ENCODE data around the gene HPS1.

Gene HPS1

DNA sequence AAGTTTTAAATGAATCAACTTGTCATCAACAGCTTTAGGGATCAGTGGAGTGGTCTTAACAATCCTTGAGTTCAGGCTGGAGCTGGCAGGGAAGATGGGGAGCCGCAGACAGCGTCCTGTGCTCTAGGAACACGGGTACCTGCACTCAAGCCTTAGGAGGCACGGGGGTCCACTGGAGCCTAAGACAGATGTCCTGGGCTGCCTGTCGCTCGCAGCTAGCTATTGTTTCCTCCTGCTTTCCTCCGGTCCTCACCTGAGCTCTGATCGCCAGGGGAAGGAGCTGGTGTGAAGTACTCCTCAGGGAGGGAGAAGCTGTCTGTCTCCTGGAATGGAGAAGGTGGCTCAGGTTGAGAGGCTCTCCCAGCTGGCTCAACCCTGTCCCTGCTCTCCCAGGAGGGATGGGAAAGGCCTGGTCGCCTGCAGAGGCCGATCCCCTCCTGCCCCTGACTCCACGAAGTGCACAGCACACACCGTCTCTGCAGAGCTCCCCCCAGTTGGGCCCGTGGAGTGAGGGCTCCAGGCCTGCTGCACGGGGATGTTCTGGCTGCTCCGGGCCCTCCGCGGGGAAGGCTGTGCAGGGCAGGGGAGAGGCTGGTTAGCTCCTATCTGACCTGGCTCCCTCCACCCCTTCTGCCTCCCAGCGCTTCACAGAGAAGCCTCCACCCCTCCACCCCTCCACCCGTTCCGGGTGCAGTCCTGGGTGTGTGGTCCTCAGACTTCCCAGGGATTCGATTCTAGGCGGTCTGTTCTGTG is 17.2 kb downstream of the HPS1 start:
- no peak for FAIRE-seq
- DNase-seq (ENCODE audit: insufficient read length, low spot score) = no peak
- no peak for TF ChIP-seq POU2F2 (IDR thresholded peaks at IDR 0.05; ENCODE audit: low read depth, low read length)
- TF ChIP-seq POLR2A (IDR thresholded peaks at IDR 0.05; ENCODE audit: low read depth, low read length) = no peak
- no peak for TF ChIP-seq SPI1 (IDR thresholded peaks at IDR 0.05; ENCODE audit: low read depth, low read length)
- TF ChIP-seq POLR2AphosphoS5 (IDR thresholded peaks at IDR 0.05; ENCODE audit: low read depth, low read length) = no peak
- TF ChIP-seq PAX5 (IDR thresholded peaks at IDR 0.05; ENCODE audit: insufficient read depth, low read length, severe bottlenecking) = no peak
- TF ChIP-seq TAF1 (IDR thresholded peaks at IDR 0.05; ENCODE audit: low read depth, low read length) = no peak

DNA sequence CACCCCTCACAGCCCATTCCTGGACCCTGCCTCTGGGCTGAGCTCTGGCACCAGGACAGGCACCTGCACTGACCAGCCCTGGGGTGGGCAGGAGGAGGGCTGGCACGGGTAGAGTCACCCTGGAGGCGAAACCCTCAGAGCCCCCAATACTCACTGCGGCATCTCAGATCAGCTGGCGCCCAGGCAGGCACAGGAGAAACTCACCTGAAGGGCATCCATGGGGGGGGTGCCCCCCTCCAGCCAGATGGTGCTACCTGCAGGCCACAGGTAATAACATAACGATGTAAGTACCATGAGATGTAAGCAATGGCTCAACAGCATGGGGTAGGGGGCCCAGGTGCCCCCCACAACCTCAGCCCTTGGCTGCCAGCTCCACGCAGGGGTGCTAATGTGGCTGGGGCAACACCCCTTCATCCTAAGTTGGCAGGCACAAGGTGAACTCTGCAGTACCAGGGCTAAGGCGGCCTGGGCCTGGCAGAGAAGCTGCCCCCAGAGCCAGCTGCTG is 19.7 kb downstream of the HPS1 start:
- FAIRE-seq = no peak
- no peak for TF ChIP-seq POU2F2 (IDR thresholded peaks at IDR 0.05; ENCODE audit: low read depth, low read length)
- no peak for TF ChIP-seq PAX5 (IDR thresholded peaks at IDR 0.05; ENCODE audit: insufficient read depth, low read length, severe bottlenecking)
- no peak for TF ChIP-seq TAF1 (IDR thresholded peaks at IDR 0.05; ENCODE audit: low read depth, low read length)
- TF ChIP-seq POLR2A (IDR thresholded peaks at IDR 0.05; ENCODE audit: low read depth, low read length) = no peak
- TF ChIP-seq SPI1 (IDR thresholded peaks at IDR 0.05; ENCODE audit: low read depth, low read length) = no peak
- TF ChIP-seq POLR2AphosphoS5 (IDR thresholded peaks at IDR 0.05; ENCODE audit: low read depth, low read length) = no peak
- no peak for DNase-seq (ENCODE audit: insufficient read length, low spot score)

DNA sequence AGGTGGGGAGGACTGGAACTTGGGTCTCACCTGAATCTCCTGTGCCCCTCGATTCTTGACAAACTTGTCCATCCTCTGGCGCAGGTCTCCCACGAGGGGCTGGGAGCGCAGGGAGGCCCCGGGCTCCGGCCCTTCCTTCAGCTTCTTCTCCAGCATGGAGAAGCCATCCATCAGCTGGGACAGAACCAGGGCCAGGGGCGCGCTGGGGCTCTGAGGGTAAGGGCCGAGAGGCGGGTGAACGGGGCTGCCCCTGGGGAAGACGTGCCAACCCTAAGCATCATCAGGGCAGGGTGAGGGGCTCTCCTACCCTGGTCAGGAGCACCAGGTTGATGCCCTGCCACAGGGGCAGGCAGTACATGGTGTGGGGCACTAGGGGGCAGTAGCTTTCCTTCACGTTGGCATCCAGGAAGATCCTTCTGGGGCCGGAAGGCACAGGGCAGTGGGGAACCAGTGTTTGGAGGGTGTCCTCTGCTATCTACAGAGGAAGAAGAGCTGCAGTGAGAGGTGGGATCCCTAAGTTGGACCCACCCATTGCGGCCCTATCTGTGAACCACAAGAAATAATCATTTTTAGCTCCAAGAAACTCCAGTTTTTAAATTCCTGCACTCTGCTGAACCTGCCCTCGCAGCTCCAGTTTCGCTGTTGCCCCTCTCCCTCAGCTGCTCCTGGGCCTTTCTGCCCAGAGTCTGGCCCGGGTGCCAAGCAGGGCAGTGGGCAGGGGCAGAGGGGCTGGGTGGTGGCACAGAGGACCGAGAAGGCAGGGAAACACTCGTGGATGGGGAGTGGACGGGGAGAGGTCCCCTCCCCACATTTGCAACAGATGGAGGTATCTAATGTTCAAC is 21.0 kb downstream of the HPS1 start:
- FAIRE-seq (peak; percentile 85), DNase-seq (ENCODE audit: insufficient read length, low spot score) (peak; percentile 72)
- TF ChIP-seq POLR2A (IDR thresholded peaks at IDR 0.05; ENCODE audit: low read depth, low read length) (no peak), SPI1 (IDR thresholded peaks at IDR 0.05; ENCODE audit: low read depth, low read length) (no peak), POLR2AphosphoS5 (IDR thresholded peaks at IDR 0.05; ENCODE audit: low read depth, low read length) (no peak), PAX5 (IDR thresholded peaks at IDR 0.05; ENCODE audit: insufficient read depth, low read length, severe bottlenecking) (no peak), POU2F2 (IDR thresholded peaks at IDR 0.05; ENCODE audit: low read depth, low read length) (no peak)

DNA sequence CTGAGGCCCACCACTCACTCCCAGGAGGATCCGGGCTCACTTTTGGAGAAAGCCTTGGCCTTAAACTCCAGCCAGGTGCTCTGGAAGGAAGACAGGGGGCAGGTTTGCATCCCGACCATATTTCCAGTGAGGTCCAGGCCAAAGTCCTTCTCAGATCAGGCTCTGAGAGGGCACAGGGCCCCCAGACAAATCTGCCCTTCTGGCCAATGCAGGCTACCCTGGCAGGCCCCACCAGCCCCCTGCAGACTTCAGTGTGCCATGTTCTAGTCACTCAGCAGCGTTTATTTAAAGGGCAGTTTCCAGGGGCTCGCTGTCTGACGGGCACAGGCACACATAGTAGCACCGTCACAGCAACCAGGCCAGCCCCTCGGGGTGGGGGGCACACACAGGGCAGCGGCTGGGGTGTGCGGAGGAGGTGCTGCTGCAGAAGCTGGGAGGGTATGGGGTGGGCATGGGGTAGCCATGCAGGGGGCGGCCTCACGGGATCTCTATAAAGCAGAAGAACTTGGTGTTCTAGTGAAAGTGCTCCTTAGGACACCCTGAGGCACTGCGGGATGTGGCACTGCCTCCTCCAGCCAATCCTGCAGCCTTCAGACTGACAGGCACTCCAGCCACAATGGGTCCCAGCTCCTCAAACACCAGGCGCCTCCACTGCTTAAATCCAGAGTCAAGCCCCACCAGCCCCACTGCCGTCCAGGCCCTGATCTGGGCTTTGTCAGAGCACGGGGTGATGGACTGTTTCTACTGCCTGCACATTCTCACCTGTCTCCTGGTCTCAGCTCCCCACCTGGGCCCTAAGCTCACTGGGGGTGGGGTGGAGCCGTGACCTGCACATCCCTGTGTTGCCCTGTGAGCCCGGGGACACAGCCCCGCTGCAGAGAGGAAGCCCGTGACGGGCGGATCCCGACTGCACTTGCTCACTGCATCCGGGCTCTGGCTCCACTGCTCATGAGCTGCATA is 22.2 kb downstream of the HPS1 start:
- FAIRE-seq (no peak), DNase-seq (ENCODE audit: insufficient read length, low spot score) (no peak)
- TF ChIP-seq TAF1 (IDR thresholded peaks at IDR 0.05; ENCODE audit: low read depth, low read length) = no peak
- TF ChIP-seq POLR2A (IDR thresholded peaks at IDR 0.05; ENCODE audit: low read depth, low read length) = no peak
- TF ChIP-seq POU2F2 (IDR thresholded peaks at IDR 0.05; ENCODE audit: low read depth, low read length) = no peak
- no peak for TF ChIP-seq SPI1 (IDR thresholded peaks at IDR 0.05; ENCODE audit: low read depth, low read length)
- TF ChIP-seq POLR2AphosphoS5 (IDR thresholded peaks at IDR 0.05; ENCODE audit: low read depth, low read length) = no peak
- TF ChIP-seq PAX5 (IDR thresholded peaks at IDR 0.05; ENCODE audit: insufficient read depth, low read length, severe bottlenecking) = no peak

DNA sequence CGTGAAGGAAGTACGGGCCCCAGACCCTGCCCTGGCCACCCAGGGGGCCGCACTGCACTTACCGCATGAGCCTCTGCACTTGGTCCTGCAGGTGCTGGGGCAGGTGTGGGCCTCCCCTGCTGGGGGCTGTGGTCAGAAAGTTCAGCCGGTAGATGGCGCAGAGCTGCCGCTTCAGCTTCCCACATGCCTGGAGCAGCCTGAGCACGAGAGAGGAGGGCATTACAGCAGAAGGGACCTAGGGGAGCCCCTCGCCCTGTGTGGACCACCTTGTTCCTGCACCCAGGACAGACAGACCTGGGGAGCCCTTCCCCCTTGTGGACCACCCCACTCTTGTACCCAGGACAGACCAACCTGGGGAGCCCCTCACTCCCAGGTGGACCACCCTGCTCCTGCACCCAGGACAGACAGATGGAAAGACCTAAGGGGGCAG is 23.0 kb downstream of the HPS1 start:
- FAIRE-seq (no peak), DNase-seq (ENCODE audit: insufficient read length, low spot score) (no peak)
- TF ChIP-seq PAX5 (IDR thresholded peaks at IDR 0.05; ENCODE audit: insufficient read depth, low read length, severe bottlenecking) (no peak), POU2F2 (IDR thresholded peaks at IDR 0.05; ENCODE audit: low read depth, low read length) (no peak), POLR2A (IDR thresholded peaks at IDR 0.05; ENCODE audit: low read depth, low read length) (no peak), POLR2AphosphoS5 (IDR thresholded peaks at IDR 0.05; ENCODE audit: low read depth, low read length) (no peak), SPI1 (IDR thresholded peaks at IDR 0.05; ENCODE audit: low read depth, low read length) (no peak), TAF1 (IDR thresholded peaks at IDR 0.05; ENCODE audit: low read depth, low read length) (no peak)

DNA sequence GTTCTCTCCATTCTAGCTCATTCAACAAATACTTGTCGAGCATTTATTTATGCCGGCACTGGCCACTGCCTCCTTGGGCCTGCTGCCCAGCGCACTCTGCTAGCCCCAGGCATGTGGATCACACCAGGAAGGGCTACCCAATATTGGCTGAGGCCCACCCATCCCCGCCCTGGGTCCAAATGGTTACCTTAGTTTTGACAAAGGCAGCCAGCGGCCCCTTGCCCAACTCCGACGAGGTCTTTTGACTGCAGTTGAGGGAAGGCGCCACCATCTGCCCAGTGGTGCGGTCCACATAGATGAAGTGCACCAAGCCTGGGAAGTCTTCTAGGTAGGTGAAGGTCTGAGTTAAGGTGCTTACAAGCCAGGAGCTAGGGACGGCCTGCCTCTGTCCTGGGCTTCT is 24.6 kb downstream of the HPS1 start:
- FAIRE-seq = no peak
- no peak for DNase-seq (ENCODE audit: insufficient read length, low spot score)
- TF ChIP-seq PAX5 (IDR thresholded peaks at IDR 0.05; ENCODE audit: insufficient read depth, low read length, severe bottlenecking) = no peak
- no peak for TF ChIP-seq POU2F2 (IDR thresholded peaks at IDR 0.05; ENCODE audit: low read depth, low read length)
- no peak for TF ChIP-seq POLR2A (IDR thresholded peaks at IDR 0.05; ENCODE audit: low read depth, low read length)
- TF ChIP-seq TAF1 (IDR thresholded peaks at IDR 0.05; ENCODE audit: low read depth, low read length) = no peak

DNA sequence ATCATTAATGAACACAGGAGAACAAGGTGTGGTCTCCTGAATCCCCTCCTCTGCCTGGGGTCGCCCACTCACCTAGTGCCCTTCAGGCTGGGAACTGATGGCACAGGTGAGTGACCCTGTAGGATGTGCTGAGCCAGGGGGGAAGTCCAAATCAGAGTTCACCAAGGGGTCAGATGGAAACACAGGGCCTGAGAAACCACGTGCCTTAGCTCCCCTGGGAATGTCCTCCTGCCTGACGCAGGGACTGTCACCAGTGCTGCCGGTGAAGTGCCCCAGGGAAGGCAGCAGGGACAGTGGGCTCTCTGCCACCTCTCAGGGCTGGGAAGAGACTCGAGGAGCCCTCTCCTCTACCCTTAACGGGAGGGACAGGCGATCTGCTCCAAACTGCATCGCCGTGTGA is 25.9 kb downstream of the HPS1 start:
- DNase-seq (ENCODE audit: insufficient read length, low spot score) = no peak
- TF ChIP-seq PAX5 (IDR thresholded peaks at IDR 0.05; ENCODE audit: insufficient read depth, low read length, severe bottlenecking) (no peak), POLR2AphosphoS5 (IDR thresholded peaks at IDR 0.05; ENCODE audit: low read depth, low read length) (no peak), POLR2A (IDR thresholded peaks at IDR 0.05; ENCODE audit: low read depth, low read length) (no peak), SPI1 (IDR thresholded peaks at IDR 0.05; ENCODE audit: low read depth, low read length) (no peak), POU2F2 (IDR thresholded peaks at IDR 0.05; ENCODE audit: low read depth, low read length) (no peak), TAF1 (IDR thresholded peaks at IDR 0.05; ENCODE audit: low read depth, low read length) (no peak)
- no peak for FAIRE-seq

DNA sequence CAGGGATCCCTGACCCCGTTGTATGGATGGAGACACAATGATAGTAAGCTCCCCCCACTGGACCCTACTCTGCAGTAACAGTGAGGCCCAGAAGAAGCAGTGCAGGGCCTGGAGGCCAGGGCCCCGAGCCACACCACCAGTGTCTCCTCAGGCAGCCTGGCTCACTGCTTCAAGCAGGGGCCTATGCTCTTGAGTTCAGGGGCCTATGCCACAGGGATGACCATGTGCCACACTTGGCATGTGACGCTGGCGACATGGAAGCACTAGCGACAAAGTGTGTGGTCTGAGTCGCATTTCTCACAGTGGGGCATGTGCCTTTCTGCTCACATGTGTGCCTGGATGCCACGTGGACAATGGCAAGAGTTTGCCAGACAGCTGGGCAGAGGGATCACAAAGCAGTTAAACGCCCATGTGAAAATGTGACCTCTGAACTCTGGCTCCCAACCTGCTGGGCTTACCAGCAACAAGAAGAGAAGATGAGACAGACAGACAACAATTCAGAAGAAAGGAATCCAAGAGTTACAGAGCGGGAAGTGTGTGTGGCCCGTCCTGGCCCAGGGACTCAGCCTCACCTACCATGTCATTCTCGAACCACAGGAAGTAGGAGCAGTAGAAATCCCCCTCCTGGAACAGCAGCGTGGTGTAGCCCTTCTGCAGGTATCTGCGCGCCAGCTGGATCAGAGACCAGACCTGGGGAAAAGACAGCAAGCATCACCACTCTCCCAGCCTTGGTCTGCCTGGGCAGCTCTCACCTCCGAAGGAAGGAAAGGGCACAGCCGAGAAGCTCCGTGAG is 27.1 kb downstream of the HPS1 start:
- FAIRE-seq (no peak), DNase-seq (ENCODE audit: insufficient read length, low spot score) (no peak)
- no peak for TF ChIP-seq POLR2A (IDR thresholded peaks at IDR 0.05; ENCODE audit: low read depth, low read length)
